GM12878 (cell line): ENCODE data around the gene MYL11.
"Not testable (repeated sequence)": the region's sequence is repeated elsewhere in the genome, so short reads cannot be mapped to it uniquely, and the experiment has no call there.

Experiments
- ATF3 ChIP-seq: IDR thresholded peaks from 2 replicates; pipeline ENCODE4 v1.6.1; 2011; ENCODE audit warnings: low read depth, mild to moderate bottlenecking, low read length, moderate library complexity, borderline replicate concordance; ENCODE audit errors: extremely low read depth
- CEBPZ ChIP-seq: fragments of 150-350 bp; IDR thresholded peaks from 2 replicates; pipeline ENCODE4 v1.6.1; 2016; ENCODE audit warnings: low read depth, low read length
- CHD4 ChIP-seq: fragments of 200-600 bp; sonication (generic); IDR thresholded peaks from 2 replicates; pipeline ENCODE4 v1.6.1; 2016; ENCODE audit warnings: mild to moderate bottlenecking
- CTCF ChIP-seq, 3 experiments: IDR thresholded peaks in 2 of 3; conservative IDR thresholded peaks in 1 of 3; 2 replicates each; pipeline ENCODE4 v1.5.1; 2011; ENCODE audit warnings: low read depth in 3 of 3, low read length in 3 of 3, mild to moderate bottlenecking in 3 of 3, control low read depth in 2 of 3, moderate library complexity in 2 of 3, inconsistent platforms in 1 of 3, mixed read lengths in 1 of 3; ENCODE audit not compliant: control insufficient read depth in 2 of 3, insufficient read depth in 1 of 3; ENCODE audit errors: extremely low read depth in 1 of 3
- FOXK2 ChIP-seq: fragments of 450-650 bp; IDR thresholded peaks from 2 replicates; pipeline ENCODE4 v1.6.1; 2017; ENCODE audit warnings: mild to moderate bottlenecking, moderate library complexity
- FOXM1 ChIP-seq: IDR thresholded peaks from 2 replicates; pipeline ENCODE4 v1.6.1; 2012; ENCODE audit warnings: low read depth, mild to moderate bottlenecking, inconsistent platforms, low read length, moderate library complexity
- NFIC ChIP-seq: IDR thresholded peaks from 2 replicates; pipeline ENCODE4 v1.6.1; 2012; ENCODE audit warnings: low read depth, mild to moderate bottlenecking, inconsistent platforms, low read length, moderate library complexity
- NRF1 ChIP-seq: conservative IDR thresholded peaks from 2 replicates; pipeline ENCODE4 v1.6.1; 2011; ENCODE audit warnings: mild to moderate bottlenecking, low read depth, low read length, improper control_type of control experiment
- POLR2A ChIP-seq: IDR thresholded peaks from 2 replicates; pipeline ENCODE4 v1.6.1; 2011; ENCODE audit warnings: low read depth, mild to moderate bottlenecking, low read length
- RAD21 ChIP-seq: IDR thresholded peaks from 2 replicates; pipeline ENCODE4 v1.6.1; 2011; ENCODE audit warnings: mild to moderate bottlenecking, low read depth, low read length, moderate library complexity; ENCODE audit not compliant: insufficient read depth
- TAF1 ChIP-seq: IDR thresholded peaks from 2 replicates; pipeline ENCODE4 v1.6.1; 2011; ENCODE audit warnings: mild to moderate bottlenecking, low read depth, low read length, borderline replicate concordance
- TARDBP ChIP-seq: IDR thresholded peaks from 2 replicates; pipeline ENCODE4 v1.6.1; 2016; ENCODE audit warnings: borderline replicate concordance
- ZBTB11 ChIP-seq: fragments of 450-650 bp; formaldehyde crosslinking; IDR thresholded peaks from 2 replicates; pipeline ENCODE4 v1.5.0; 2022; ENCODE audit warnings: mild to moderate bottlenecking, missing genetic modification characterization
- ZSCAN29 ChIP-seq: fragments of 450-650 bp; IDR thresholded peaks from 2 replicates; pipeline ENCODE4 v1.6.1; 2017; ENCODE audit warnings: mild to moderate bottlenecking, moderate library complexity

- TF ChIP-seq CTCF (IDR thresholded peaks at IDR 0.05 in 2 of 3, conservative IDR thresholded peaks at IDR 0.05 in 1 of 3; ENCODE audit: control insufficient read depth in 2 of 3, extremely low read depth in 1 of 3, insufficient read depth in 1 of 3, low read depth in 3 of 3, low read length in 3 of 3); CEBPZ; CHD4; TAF1; FOXK2; FOXM1; POLR2A; NFIC; NRF1; TARDBP; ZSCAN29; RAD21; ATF3; ZBTB11 (CRISPR knock-in tag): not testable (repeated sequence)
Observed at GRCh38 chr16:30337964-30338357, 36.6 kb upstream of the MYL11 start.
